Measurements from ENCODE around the gene POMT1.

POMT1 gene

DNA sequence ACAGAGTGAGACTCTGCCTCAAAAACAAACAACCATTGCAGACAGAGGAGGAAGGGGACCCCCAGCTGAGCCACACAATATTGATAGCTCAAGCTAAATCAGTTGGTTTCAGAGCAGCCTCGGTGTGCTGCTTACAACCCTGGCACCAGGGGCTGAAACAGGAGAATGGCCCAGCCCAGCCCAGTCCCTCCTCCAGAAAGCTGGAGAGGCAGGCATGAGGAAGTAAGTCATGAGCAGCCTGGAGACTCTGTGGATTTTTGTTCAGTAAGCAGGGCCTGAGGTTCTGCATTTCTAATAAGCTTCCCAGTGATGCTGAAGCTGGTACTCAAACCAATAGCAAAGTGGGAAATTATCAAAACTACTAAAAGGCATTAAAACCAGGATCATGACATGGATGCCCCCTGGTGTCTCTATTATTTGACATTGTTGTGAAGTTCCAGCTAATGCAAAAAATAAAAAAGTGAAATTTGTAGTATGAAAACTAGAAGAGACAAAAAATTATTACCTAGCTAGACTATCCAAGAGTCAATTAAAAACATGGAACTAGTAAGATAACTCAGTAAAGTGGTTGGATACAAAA is 56.8 kb downstream of the POMT1 start:
- no peak for DNase-seq

DNA sequence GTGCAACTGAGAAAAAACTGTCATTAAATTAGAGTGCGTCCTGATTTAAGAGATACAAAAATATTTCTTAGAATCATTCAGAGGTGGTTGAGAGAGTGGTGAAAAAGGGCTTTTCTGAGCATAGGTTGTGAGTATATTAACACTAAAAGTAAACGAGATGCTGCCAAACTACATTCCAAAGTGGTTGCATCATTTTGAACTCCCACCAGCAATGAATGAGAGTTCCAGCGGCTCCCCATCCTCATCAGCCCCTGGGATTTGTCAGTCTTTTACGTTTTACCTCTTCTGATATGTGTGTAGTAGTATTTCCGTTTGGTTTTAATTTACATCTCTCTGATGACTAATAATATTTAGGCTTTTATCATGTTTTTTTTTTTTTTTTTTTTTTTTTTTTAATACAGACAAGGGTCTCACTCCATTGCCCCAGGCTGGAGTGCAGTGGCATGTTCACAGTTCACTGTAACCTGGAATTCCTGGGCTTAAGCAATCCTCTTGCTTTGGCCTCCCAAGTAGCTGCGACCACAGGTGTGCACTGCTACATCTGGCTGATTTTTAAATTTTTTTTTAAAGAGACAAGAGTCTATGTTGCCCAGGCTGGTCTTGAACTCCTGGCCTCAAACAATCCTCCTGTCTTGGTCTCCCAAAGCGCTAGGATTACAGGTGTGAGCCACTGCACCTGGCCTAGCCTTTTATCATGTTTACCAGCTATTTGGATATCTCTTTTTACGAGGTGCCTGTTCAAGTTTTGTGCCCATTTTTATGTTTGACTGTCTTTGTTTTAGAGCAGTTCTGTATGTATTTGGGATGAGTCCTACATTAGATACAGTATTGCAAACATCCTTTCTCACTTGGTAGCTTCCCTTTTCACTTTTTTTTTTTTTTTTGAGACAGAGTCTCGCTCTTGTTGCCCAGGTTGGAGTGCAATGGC is 59.6 kb downstream of the POMT1 start:
- DNase-seq, result no peak

- no peak for DNase-seq
These were observed 62.7 kb downstream of the POMT1 start for GRCh38 chr9:131565369-131565768.

DNA sequence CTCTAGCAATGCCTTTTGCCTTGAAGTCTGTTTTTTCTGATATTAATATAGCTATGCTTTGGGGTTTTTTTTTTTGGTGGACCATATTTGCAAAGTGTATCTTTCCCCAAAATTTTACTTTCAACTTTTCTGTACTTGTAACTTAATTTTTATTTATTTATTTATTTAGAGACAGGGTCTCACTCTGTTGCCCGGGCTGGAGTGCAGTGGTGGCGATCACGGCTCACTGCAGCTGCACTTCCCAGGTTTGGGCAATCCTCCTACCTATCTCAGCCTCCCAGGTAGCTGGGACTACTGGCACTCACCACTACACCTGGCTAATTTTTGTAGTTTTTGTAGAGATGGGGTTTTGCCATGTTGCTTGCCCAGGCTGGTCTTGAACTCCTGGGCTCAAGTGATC is 63.4 kb downstream of the POMT1 start:
- no peak for DNase-seq

GRCh38 chr9:131567910-131568309 is 65.2 kb downstream of the POMT1 start:
- no peak for DNase-seq

Measured in NCI-H1436 treated with DMSO at 0.1 percent for 48 hours (cell line).